GM12864 (cell line): ENCODE measurements around the gene PCED1B.

Experiments
- DNase-seq: peaks from one replicate; pipeline ENCODE4 v3.0.0-alpha.2; 2011; ENCODE audit warnings: low read depth
- H3K4me3 ChIP-seq: 2 replicates; pipeline ENCODE4 v1.5.1; 2011; ENCODE audit warnings: mild to moderate bottlenecking, low read depth, low read length, control low read depth
- TF ChIP-seq, protein P1 (sequence below): IDR thresholded peaks from 2 replicates; pipeline ENCODE4 v1.5.1; 2011; ENCODE audit warnings: low read depth, mild to moderate bottlenecking, moderate library complexity, low read length, control low read depth, inconsistent platforms; ENCODE audit errors: missing control alignments

PCED1B gene

DNA sequence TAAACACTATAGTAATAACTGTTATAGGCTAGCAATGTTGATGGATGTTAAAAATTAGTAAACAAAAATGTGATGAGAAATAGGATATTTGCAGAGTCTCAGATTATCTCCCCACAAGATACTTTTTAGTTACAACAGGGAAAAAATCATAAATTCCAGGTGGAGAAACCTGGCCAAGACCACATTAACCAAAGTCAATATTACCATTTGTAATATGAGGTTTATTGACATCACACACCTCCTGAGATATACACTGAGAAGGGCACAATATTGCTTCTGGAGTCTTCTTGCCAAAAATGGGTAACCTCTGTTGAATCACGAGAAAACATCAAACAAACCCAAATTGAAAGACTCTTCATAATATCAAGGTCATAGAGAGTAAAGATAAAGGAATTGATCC, 72.7 kb downstream of the PCED1B start:
- TF ChIP-seq, protein P1, sequence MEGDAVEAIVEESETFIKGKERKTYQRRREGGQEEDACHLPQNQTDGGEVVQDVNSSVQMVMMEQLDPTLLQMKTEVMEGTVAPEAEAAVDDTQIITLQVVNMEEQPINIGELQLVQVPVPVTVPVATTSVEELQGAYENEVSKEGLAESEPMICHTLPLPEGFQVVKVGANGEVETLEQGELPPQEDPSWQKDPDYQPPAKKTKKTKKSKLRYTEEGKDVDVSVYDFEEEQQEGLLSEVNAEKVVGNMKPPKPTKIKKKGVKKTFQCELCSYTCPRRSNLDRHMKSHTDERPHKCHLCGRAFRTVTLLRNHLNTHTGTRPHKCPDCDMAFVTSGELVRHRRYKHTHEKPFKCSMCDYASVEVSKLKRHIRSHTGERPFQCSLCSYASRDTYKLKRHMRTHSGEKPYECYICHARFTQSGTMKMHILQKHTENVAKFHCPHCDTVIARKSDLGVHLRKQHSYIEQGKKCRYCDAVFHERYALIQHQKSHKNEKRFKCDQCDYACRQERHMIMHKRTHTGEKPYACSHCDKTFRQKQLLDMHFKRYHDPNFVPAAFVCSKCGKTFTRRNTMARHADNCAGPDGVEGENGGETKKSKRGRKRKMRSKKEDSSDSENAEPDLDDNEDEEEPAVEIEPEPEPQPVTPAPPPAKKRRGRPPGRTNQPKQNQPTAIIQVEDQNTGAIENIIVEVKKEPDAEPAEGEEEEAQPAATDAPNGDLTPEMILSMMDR: no peak
- no peak for DNase-seq
- no peak overlapping the region for H3K4me3 ChIP-seq

DNA sequence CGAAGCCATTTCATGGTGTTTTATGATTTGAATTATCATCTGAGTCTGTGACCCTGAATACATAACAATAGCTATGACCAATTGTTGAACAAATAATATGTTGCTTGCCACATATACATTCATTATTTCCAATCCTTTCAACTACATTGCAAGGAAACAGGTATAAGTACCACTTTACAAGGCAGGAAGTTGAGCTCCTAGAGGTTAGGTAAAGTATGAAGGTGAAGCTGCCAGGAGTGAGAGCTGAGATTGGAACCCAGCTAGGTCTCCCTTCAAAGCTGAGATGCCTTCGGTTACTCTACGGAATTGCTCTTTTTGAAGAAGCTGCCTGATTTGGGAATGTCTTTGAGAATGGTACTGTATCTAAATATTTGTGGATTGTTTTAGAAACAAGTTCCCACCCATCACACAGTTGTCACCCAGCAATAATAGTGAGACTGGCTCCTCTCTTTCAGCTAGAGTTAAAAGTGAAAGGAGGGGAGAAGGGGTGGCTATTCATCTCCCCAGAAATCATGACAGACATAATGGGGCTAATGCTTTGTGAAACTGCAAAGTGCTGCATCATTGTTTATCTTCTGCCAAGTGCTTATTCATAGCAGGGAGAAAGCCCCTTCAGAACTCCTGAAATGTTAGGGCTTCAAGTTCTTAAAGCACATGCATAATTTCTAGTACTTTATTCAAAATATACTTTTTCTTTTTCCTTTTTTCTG, 76.2 kb downstream of the PCED1B start:
- no peak for DNase-seq
- TF ChIP-seq, protein P1: no peak
- H3K4me3 ChIP-seq: no peak overlapping the region

DNA sequence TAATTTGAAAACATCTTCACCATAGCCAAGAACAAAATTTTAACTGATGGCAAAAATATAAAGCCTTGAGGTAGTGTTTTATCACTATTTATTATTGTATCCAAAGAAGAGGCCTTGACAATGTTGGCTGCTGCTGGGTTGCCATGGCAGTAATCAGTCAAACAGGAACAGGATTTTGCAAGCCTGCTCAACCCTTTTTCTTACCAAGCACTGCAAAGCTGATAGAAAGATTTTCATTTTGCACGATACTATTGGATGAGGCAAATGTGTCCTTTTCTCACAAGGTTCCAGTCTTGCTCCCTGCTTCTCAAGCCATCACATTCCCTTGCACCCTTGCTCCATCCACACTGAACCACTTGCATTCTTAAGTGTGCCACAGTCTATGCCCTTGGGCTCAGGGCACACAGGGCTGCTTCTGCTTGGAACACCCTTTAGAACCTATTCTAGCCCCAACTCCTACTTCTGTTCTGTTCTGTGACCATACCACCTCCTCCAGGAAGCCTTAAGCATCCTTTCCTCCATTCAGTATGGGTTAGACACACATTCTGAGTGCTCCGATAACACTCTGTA, 76.8 kb downstream of the PCED1B start:
- TF ChIP-seq, protein P1: no peak
- no peak for DNase-seq
- H3K4me3 ChIP-seq: no peak overlapping the region

DNA sequence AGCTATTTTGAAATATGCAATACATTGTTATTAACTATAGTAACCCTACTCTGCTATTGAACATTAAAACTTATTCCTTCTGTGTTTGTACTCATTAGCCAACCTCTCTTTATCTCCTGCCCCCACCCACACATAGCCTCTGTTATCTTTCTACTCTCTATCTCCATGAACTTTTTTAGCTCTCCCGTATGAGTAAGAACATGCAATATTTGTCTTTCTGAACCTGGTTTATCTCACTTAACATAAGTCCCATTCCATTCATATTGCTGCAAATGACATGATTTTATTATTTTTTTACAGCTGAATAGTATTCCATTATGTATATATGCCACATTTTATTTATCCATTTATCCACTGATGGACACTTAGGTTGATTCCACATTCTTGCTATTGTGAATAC, 79.4 kb downstream of the PCED1B start:
- TF ChIP-seq, protein P1: no peak
- DNase-seq: no peak
- H3K4me3 ChIP-seq: no peak overlapping the region

DNA sequence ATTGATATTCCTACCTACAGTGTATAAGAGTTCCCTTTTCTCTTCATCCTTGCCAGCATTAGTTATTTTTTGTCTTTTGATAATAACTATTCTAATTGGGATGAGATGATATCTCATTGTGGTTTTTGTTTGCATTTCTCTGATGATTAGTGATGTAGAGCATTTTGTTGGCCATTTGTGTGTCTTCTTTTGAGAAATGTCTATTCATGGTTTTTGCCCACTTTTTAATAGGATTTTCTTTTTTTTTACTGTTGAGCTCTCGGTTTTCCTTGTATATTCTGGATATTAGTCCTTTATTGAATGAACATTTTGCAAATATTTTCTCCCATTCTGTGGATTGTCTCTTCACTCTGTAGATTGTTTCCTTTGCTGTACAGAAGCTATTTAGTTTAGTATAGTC, 79.9 kb downstream of the PCED1B start:
- DNase-seq: no peak
- TF ChIP-seq, protein P1: no peak
- no peak overlapping the region for H3K4me3 ChIP-seq

DNA sequence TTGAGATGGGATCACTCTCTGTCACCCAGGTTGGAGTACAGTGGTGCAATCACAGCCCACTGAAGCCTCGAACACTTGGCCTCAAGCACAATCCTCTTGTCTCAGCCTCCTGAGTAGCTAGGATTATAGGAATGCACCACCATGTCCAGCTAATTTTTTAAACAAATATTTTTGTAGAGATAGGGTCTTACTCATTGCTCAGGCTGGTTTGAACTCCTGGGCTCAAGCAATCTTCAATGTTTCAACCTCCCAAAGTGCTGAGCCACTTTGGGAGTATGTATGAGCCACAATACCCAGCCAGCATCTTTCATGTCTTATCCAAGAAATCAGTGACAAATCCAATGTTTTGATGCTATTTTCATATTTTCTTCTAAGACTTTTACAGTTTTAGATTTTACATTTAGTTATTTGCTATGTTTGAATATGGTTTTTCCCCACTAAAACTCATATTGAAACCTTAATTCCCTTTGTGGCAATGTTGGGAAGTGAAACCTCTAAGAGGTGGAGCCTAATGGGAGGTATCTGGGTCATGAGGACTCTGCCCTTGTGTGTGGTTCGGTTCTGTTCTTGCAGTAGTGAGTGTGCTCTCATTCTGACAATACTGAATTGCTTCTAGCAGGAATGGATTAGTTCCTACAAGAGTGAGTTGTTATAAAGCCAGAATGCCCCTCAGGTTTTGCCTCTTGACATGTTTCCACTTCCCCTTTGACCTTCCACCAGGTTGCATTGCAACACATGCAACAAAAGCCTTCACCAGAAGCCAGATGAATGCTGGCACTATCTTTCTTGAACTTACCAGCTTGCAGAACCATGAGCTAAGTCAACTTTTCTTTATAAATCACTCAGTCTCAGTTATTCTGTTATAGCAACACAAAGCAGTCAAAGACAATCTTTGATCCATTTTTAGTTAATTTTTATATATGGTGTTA, 81.2 kb downstream of the PCED1B start:
- no peak overlapping the region for H3K4me3 ChIP-seq
- no peak for DNase-seq
- TF ChIP-seq, protein P1: no peak
